Activated T-cell treated with anti-CD3 and anti-CD28 coated beads, Interleukin-2, amount 50 U/mL, for 72 hours (primary cell): ENCODE results near the gene FEM1A. TPM values are rescaled to one million over a fixed set of nuclear protein-coding genes. Genes with fewer than 3 reads are reported as not detected.
"Not testable (repeated sequence)": the region's sequence is repeated elsewhere in the genome, so short reads cannot be mapped to it uniquely, and the experiment has no call there.

Source experiments
- ATAC-seq, 2 donors: fragments of 150-1000 bp; cut with Tn5 transposase; replicated peaks in 1 of 2; 2 replicates each; pipeline ENCODE4 v1.10.0; 2021; ENCODE audit warnings: moderate library complexity in 2 of 2, mild to moderate bottlenecking in 1 of 2
- DNase-seq, 2 donors: peaks; one replicate each; pipeline ENCODE4 v3.0.0; 2021 to 2022; ENCODE audit warnings: mixed read lengths in 1 of 2
- H3K27ac Mint-ChIP-seq: one replicate; pipeline ENCODE4 v1.8.0; 2022; ENCODE audit warnings: mild to moderate bottlenecking, moderate library complexity, mixed read lengths
- H3K27me3 Mint-ChIP-seq: one replicate; pipeline ENCODE4 v1.8.0; 2022; ENCODE audit warnings: low read depth, mixed read lengths
- H3K36me3 Mint-ChIP-seq, 2 donors: one replicate each; pipeline ENCODE4 v1.8.0; 2022; ENCODE audit warnings: mixed read lengths in 2 of 2, mild to moderate bottlenecking in 1 of 2; ENCODE audit not compliant: insufficient read depth in 2 of 2
- H3K4me1 Mint-ChIP-seq: one replicate; pipeline ENCODE4 v1.8.0; 2022; ENCODE audit warnings: low read depth, mixed read lengths
- H3K4me3 Mint-ChIP-seq, 2 donors: one replicate each; pipeline ENCODE4 v1.8.0; 2022; ENCODE audit warnings: mild to moderate bottlenecking in 2 of 2, mixed read lengths in 2 of 2, moderate library complexity in 2 of 2
- H3K9me3 Mint-ChIP-seq, 2 donors: one replicate each; pipeline ENCODE4 v1.8.0; 2022; ENCODE audit warnings: mixed read lengths in 2 of 2
- total RNA-seq, 2 donors: library from RNA; stranded (reverse); gene quantifications; one replicate each; pipeline ENCODE4 v1.2.3, GENCODE V29; 2022

The FEM1A gene
- total RNA-seq, 2 donors from 2014 or later, result 9.8 to 11.8 TPM

DNA sequence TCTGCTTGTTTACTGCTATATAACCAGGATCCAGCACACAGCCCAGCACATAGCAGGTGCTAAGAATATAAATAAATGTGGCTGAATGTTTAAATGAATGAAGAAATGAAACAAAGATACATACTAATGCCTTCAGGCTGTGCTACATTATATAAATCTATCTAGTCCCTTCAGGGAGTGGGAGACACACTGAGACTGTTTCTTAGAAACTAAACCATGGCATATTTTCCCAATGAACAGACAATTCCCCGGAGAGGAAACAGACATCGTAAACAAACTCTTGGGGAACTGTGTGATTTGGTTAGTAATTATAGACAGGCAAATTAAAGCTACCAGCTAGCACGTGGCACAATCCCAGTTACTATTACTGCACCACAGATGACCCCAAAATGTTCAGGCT, 9.7 kb upstream of the FEM1A start:
- Mint-ChIP-seq H3K4me1 (no peaks in the 10 kb centered on the region), H3K9me3 (peaks cover 0 to 2% of the 10 kb centered on the region in 2 donors), H3K27ac (no peak overlapping the region), H3K27me3 (no peaks in the 10 kb centered on the region), H3K4me3 (no peak overlapping the region), H3K36me3 (no peaks in the 10 kb centered on the region)
- DNase-seq (no peak), ATAC-seq (no peak)

GRCh38 chr19:4786412-4787016, 5.0 kb upstream of the FEM1A start:
- not testable (repeated sequence) for DNase-seq, H3K27me3 Mint-ChIP-seq, H3K4me3 Mint-ChIP-seq, H3K9me3 Mint-ChIP-seq, H3K27ac Mint-ChIP-seq, ATAC-seq, H3K4me1 Mint-ChIP-seq, H3K36me3 Mint-ChIP-seq

- H3K4me3 Mint-ChIP-seq, result peak overlapping the region; percentile 79 to 91
- not testable (repeated sequence) for ATAC-seq, H3K27me3 Mint-ChIP-seq, H3K27ac Mint-ChIP-seq, H3K36me3 Mint-ChIP-seq, DNase-seq, H3K9me3 Mint-ChIP-seq
- H3K4me1 Mint-ChIP-seq, result peaks cover 49% of the 10 kb centered on the region
These were observed 708 bp downstream of the FEM1A start for GRCh38 chr19:4792019-4792865.

- Mint-ChIP-seq H3K36me3 (peaks cover 2 to 12% of the 10 kb centered on the region in 2 donors), H3K4me3 (peak overlapping the region; percentile 79 to 91), H3K4me1 (peaks cover 49% of the 10 kb centered on the region)
- H3K27me3 Mint-ChIP-seq, DNase-seq, H3K9me3 Mint-ChIP-seq, ATAC-seq, H3K27ac Mint-ChIP-seq: not testable (repeated sequence)
These were observed 1.3 kb downstream of the FEM1A start for GRCh38 chr19:4792866-4793195.

GRCh38 chr19:4793278-4793677, 1.7 kb downstream of the FEM1A start:
- H3K9me3 Mint-ChIP-seq, H3K27ac Mint-ChIP-seq, DNase-seq, H3K27me3 Mint-ChIP-seq, ATAC-seq: not testable (repeated sequence)
- Mint-ChIP-seq H3K4me1 (peaks cover 49% of the 10 kb centered on the region), H3K4me3 (peak overlapping the region; percentile 79 to 91), H3K36me3 (peaks cover 2 to 12% of the 10 kb centered on the region in 2 donors)

DNA sequence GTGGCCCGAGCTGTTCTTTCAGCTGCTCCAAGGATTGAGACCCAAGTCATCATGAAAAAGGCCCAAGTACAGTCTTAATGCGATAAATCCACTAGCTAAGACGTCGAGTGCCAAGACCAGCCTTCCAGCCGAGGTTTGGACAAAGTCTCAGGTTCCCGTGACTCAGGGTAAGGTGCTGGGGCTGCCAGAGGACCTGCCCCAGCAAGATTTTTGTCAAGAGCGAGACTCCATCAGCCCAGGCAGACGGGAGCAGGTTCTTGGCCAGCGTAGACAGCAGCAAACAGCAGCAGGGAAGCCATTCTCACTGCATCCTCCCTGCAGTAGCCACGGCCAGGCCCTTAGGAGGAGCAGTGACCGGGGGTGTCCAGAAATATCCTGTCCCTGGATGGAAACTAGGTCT, 3.4 kb downstream of the FEM1A start:
- H3K4me1 Mint-ChIP-seq, result peaks cover 49% of the 10 kb centered on the region
- no peak for DNase-seq
- H3K36me3 Mint-ChIP-seq, result peaks cover 2 to 12% of the 10 kb centered on the region in 2 donors
- H3K27ac Mint-ChIP-seq, result peak overlapping the region; percentile 54
- no peak for ATAC-seq
- no peaks in the 10 kb centered on the region for H3K9me3 Mint-ChIP-seq
- H3K27me3 Mint-ChIP-seq, result no peaks in the 10 kb centered on the region
- H3K4me3 Mint-ChIP-seq, result peak overlapping the region; percentile 52 to 55

- no peak overlapping the region for H3K27ac Mint-ChIP-seq
- H3K4me1 Mint-ChIP-seq, result peaks cover 49% of the 10 kb centered on the region
- no peak overlapping the region for H3K4me3 Mint-ChIP-seq
- DNase-seq (no peak), ATAC-seq (no peak)
- H3K36me3 Mint-ChIP-seq, result peaks cover 2 to 12% of the 10 kb centered on the region in 2 donors
- H3K27me3 Mint-ChIP-seq, result no peaks in the 10 kb centered on the region
- H3K9me3 Mint-ChIP-seq, result no peaks in the 10 kb centered on the region
These were observed 3.9 kb downstream of the FEM1A start for GRCh38 chr19:4795400-4795799.

DNA sequence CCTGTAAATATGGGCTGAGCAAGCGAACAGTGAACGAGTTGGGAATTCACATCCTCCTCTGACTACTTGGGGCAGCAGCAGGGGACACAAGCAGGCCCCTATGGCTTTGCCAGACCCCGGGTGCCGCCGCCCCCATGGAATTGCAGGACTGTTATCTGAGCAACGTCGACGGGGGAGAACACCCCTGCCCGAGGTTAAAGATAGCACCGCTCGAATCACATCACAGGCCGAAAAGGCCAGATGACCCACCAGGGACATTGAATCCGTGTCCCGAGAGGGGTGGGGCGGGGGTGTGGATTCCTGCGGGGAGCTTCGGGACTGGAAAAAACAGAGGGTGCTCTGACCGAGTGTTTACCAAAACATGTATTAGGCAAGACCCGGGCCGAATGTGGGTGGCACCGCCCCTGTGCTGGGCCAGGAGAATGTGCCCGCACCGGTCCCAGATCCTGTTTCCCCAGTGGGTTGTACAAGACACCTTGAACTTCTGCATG, 9.1 kb downstream of the FEM1A start:
- Mint-ChIP-seq H3K9me3 (no peaks in the 10 kb centered on the region), H3K36me3 (peaks cover 2 to 7% of the 10 kb centered on the region in 2 donors), H3K4me3 (no peak overlapping the region), H3K4me1 (peaks cover 13% of the 10 kb centered on the region), H3K27ac (no peak overlapping the region), H3K27me3 (no peaks in the 10 kb centered on the region)
- ATAC-seq (no peak), DNase-seq (no peak)

DNA sequence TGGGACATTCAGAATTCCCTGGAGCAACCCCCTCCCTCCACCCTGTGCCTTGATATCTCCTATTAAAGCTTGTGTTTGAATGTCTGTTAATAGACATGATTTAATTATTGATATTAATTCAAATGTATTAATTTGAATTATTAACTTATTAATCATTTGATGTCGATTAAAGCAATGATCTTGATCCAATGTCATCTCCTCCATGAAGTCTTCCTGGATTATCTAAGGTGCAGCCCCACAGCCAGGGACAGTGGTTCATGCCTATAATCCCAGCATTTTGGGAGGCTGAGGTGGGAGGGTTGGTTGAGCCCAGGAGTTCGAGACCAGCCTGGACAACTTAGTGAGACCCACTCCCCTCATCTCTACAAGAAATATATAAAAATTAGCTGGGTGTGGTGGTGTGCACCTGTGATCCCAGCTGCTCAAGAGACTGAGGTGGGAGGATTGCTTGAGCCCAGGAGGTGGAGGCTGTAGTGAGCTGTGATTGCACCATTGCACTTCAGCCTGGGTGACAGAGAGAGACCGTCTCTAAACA, 9.6 kb downstream of the FEM1A start:
- ATAC-seq, result no peak
- peaks cover 8% of the 10 kb centered on the region for H3K4me1 Mint-ChIP-seq
- no peak for DNase-seq
- no peaks in the 10 kb centered on the region for H3K9me3 Mint-ChIP-seq
- H3K27ac Mint-ChIP-seq, result no peak overlapping the region
- peaks cover 2 to 7% of the 10 kb centered on the region in 2 donors for H3K36me3 Mint-ChIP-seq
- no peaks in the 10 kb centered on the region for H3K27me3 Mint-ChIP-seq
- no peak overlapping the region for H3K4me3 Mint-ChIP-seq

DNA sequence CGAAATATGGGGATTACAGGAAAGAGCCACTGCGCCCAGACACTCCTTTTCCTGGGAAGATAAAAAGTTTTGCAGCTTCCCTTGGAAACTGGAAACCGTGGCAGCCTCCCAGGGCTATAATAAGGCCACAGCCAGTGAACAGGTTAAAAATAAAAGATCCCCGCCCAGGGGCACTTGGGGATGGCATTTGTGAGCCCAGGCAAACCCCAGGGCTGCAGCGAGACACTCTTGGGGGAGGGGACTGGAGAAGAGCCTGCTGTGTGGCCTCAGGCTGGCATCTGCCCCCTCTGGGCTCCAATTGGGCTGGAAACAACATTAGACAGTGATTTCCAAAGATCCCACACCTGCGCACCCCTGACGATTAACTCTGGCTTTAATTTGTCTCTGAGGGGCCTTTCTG, 11.2 kb downstream of the FEM1A start:
- Mint-ChIP-seq H3K9me3 (no peaks in the 10 kb centered on the region), H3K4me1 (no peaks in the 10 kb centered on the region), H3K4me3 (no peak overlapping the region), H3K27me3 (no peaks in the 10 kb centered on the region), H3K27ac (no peak overlapping the region), H3K36me3 (peaks cover 0 to under 1% of the 10 kb centered on the region in 2 donors)
- ATAC-seq, result no peak
- no peak for DNase-seq

DNA sequence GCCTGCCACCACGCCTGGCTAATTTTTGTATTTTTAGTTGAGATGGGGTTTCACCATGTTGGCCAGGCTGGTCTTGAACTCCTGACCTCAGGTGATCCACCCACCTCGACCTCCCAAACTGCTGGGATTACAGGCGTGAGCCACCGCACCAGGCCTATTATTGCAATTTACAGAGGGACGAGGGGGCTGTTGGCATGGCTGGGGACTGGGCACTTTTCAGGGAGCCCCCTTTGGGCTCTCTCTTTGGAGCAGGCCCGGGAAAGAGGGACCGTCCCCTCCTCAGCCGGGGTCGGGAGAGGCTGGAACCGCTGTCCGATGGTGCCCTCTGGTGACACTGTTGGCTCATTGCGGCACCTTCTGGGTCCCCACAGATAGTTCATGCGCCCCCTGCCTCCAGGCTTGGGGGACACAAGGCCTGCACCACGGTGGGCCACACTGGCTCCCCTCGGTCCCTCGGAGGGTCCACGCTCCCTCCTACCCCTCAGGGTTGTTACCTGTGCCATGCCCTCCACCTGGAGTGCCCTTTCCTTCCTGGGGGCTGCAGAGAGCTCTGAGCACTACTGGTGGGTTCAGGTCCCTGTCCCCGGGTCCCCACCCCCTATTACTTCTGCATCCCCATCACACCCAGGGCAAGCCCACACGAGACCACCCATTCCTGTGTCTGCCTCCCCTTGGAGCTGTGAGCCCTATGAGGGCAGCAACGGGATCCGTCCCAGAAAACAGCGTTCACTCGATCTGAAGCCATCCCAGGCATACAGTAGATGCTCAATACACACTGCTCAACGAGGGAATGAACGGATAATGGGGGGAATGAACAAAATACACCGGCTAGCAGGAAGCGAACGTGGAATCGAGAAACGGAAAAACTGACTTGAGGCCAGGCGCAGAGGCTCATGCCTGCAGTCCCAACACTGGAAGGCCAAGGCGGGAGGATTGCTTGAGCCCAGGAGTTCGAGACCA, 12.5 kb downstream of the FEM1A start:
- Mint-ChIP-seq H3K9me3 (no peaks in the 10 kb centered on the region), H3K27me3 (no peaks in the 10 kb centered on the region), H3K36me3 (no peaks in the 10 kb centered on the region), H3K27ac (no peak overlapping the region), H3K4me3 (peak overlapping the region in 1 of 2 donors; percentile 40), H3K4me1 (no peaks in the 10 kb centered on the region)
- peak; percentile 89 to 93 for ATAC-seq
- DNase-seq, result peak; percentile 77 to 82

DNA sequence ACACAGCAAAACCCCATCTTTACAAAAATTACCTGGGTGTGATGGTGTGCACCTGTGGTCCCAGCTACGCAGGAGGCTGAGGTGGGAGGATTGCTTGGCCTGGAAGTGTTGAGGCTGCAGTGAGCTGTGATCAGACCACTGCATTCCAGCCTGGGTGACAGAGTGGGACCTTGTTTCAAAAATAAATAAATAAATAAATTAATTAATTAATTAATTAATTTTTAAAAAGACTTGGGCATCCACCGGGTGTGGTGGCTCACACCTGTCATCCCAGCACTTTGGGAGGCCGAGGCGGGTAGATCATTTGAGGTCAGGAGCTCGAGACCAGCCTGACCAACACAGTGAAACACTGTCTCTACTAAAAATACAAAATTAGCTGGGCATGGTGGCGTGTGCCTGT, 13.6 kb downstream of the FEM1A start:
- DNase-seq, H3K4me1 Mint-ChIP-seq, H3K36me3 Mint-ChIP-seq, H3K27me3 Mint-ChIP-seq, H3K9me3 Mint-ChIP-seq, H3K4me3 Mint-ChIP-seq, ATAC-seq, H3K27ac Mint-ChIP-seq: not testable (repeated sequence)
